GM19452 (cell line): Measurements from ENCODE around the gene CCSER1.
A peak's percentile ranks its signal among the peaks of the same experiment; 100 is the strongest.
"Not testable (repeated sequence)": the region's sequence is repeated elsewhere in the genome, so short reads cannot be mapped to it uniquely, and the experiment has no call there.

ENCODE experiments used
- ATAC-seq: cut with Tn5 transposase; IDR thresholded peaks from one replicate; pipeline ENCODE4 v1.9.1; 2021; ENCODE audit not compliant: unreplicated experiment

CCSER1 gene

DNA sequence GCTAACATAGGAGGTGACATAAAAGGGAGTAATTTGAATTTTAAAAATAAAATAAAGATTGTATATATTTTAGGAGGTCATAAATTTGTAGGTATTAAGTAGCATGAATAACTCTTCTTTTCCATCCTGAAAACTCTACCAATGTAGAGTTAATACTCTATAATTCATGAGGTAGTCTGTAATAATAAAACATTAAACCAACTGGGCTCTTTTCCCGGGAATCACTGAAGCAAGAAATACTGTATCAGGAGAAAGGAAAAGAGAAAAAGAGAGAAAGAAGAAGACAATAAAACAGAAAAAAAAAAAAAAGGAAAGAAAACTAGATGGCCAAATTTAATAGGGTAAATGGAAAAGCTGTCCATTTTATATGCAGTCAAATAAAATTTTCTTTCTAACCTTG, 984.4 kb downstream of the CCSER1 start:
- no peak for ATAC-seq

DNA sequence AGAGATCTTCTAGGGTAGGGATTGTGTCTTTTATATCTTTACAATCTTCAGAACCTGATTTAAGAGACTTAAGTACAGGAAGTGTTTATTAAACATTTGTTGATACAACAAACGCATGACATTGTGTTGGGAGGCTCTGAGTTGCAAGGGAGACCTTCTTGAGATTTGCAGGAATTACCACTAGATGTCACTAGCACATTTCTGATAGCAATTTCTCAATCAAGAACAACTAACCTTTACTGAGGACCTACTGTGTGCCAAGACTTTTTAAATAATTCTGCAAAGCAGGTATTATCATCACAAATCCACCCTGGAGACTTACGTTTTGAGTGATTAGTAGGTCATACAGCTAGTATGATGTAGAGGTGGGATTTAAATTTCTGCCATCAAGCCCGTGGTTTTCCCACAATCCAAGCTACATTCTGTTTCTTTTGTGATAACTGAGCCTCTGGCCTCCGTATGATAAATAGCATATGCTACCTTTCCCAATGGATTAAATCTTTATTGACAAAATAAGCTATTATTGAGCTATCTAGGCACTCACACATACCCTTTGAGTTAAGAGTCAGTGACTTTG, 986.0 kb downstream of the CCSER1 start:
- no peak for ATAC-seq

DNA sequence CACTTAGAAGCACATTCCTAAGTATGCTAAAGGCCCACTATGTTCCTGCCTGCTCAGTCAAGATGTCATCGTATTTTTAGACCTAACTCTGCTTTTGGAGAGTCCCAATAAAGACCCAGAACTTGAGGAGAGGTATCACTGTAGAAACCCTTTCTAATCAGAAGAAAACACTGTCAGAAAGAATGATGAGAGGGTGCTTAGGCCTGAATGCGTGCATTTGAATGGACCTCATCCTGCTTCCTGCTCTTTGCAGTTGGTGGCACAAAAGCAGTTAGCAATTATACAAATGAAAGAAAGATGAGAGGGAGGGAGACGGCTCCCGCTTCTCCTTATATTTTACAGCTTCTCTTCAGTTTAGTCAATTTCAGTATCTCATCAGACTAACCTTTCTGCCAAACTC, 987.2 kb downstream of the CCSER1 start:
- ATAC-seq = no peak

DNA sequence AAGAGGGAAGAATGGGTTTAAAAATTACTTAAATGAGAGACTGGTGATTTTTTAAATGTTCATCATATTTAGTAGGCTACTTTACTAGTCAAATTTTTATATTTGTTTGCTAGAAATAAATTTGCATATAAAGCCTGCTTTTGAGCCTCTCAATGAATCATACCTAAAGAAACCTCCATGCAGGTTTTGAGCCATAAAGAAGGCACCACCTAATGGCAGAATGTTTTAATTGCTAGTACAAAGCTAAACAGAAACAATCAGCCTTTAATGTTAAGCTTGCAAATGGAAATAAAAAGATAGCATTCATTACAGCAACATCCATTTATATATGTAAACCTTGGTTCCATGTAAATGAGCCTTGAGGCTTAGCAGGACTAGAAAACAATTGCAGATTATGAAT, 989.7 kb downstream of the CCSER1 start:
- no peak for ATAC-seq

DNA sequence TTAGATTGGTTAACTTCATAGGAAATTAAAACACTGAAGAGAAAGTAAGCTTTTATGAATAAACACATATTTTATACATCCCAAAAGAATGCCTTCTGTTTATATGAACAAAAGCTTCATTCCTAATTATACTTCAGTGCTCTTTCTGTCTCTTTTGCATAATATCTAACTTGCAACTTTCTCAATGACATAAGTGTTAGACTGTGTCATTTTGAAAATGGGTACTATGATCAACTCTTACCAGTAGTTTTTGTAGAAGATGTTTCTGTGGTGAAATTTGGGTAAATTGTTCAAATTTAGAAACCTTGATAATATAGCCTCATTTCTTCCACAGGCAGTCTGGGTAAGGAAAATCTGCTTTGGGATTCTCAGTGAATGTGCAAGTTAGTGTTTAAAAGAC, 991.4 kb downstream of the CCSER1 start:
- ATAC-seq = peak; percentile 86

DNA sequence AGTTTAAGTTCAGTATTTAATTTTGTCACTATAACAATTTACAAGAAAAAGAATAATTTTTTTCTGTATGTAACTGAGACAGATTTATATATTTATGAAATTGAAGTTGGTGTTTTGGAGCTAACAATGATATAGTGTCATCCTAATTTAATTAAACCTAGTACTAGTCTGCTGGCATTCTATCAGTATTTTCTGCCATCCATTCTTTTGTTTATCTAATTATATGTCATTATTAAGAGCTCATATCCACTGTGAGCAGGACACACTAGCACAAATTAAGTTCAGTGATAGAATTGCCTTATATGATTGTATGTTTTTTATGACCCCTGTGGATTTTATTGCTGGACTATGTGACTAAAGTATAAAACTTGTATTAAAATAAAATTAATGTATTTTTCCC, 996.5 kb downstream of the CCSER1 start:
- ATAC-seq = no peak

DNA sequence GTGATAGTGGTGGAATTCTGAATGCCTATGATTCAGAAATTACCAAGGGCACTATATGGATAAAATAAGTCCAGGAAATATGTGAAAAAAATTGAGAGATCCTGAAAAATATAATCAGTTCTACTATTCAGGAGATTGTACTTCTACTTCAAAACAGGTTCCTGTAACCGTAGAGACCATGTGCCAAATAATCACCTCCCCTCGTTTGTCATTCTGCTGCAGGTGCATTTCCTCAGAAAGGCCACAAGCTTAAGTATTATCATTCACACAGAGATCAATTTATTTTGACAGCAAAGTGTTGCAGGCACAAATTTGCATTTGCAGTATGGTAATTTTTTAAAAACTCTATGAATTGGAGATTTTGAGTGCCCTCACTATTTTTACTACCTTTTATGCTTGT, 1000.0 kb downstream of the CCSER1 start:
- ATAC-seq = no peak

DNA sequence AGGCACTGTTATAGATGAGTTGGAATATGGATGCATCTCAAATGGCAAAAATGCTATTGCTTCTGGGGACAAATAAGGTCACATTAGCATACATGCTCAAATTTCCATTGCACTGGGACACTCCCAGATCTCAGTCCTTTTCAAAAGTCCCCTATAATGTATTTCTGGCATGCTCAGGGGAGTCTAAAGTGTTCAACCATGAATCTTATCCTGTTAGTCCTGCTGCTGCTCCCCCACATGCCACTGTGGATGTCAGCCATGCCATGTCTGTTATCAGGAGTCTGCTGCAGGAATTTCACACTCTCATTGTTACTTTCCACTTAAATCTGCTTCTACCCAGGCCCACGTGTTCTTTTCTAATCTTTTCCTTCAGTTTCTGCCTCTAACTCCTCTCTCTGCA, 1000.6 kb downstream of the CCSER1 start:
- no peak for ATAC-seq

DNA sequence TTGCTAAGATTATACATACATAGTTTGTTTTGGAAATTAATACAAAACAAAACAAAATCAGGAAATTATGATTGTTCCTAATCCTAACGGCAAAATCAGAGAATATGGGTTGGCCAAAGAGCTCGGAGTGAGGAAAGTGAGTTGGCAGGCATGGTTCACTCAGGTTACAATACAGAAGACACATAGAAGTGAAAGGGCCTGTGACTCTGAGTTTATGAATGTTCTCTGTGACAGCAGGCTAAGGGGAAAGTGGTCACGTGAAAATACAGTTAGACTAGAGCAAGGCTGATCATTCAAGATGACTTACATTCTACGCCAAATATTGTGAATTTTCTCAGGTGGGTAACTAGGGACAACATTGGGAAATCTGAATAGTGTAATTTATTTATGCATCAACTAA, 1001.3 kb downstream of the CCSER1 start:
- ATAC-seq = no peak

DNA sequence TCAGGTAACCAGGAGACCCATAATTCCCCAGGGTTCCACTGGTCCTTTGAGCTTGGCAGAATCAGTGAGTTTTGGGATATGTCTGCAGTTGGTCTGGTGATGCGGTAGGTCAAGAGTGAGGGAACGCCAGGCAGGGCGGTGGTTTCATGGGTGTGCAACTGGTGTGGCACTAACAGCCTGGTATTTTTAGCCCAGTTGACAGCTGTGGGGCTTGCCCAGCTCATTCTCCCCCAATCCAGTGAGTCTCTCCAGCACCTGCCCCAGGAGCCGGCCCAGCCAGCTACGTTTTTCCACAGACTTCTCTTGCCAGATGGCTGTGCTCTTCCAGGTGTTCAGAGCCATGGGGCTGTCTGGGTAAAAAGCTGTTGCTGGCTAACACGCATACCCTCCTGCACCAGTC, 1019.9 kb downstream of the CCSER1 start:
- no peak for ATAC-seq

DNA sequence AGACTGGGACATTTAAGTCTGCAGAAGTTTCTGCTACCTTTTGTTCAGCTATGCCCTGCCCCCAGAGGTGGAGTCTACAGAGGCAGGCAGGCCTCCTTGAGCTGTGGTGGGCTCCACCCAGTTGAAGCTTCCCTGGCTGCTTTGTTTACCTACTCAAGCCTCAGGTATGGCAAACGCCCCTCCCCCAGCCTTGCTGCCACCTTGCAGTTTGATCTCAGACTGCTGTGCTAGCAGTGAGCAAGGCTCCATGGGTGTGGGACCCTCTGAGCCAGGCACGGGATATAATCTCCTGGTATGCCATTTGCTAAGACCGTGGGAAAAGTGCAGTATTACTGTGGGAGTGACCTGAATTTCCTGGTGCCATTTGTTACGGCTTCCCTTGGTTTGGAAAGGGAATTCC, 1026.8 kb downstream of the CCSER1 start:
- ATAC-seq = not testable (repeated sequence)

DNA sequence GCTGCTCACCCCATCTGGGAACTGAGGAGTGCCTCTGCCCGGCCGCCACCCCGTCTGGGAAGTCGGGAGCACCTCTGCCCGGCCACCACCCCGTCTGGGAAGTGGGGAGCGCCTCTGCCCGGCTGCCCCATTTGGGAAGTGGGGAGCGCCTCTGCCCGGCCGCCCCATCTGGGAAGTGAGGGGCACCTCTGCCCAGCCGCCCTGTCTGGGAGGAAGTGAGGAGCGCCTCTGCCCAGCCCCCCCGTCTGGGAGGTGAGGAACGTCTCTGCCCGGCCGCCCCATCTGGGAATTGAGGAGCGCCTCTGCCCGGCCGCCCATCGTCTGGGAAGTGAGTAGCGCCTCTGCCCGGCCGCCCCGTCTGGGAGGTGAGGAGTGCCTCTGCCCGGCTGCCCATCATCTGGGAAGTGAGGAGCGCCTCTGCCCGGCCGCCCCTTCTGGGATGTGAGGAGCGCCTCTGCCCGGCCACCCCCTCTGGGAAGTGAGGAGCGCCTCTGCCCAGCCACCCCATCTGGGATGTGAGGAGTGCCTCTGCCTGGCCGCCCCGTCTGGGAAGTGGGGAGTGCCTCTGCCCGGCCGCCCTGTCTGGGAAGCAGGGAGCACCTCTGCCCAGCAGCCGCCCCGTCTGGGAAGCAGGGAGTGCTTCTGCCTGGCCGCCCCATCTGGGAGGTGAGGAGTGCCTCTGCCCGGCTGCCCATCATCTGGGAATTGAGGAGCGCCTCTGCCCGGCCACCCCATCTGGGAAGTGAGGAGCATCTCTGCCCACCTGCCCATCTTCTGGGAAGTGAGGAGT, 1040.9 kb downstream of the CCSER1 start:
- not testable (repeated sequence) for ATAC-seq

DNA sequence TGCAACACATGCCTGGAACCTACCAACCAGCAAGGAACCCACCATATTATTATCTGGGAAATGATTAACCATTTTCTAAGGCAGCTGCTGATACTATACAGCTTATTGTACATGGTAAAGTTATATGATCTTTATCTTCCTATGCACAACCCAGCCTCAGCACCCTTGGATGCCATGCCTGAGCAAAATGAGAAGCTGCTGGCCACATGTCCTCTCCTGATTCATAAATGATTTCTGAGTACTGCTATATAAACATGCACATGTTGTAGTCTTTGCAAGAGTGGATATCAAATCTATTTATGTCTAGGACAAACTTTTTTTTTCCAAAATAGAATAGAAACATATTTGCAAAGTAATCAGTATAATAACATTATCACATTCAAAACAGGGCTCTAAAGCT, 1043.6 kb downstream of the CCSER1 start:
- ATAC-seq = no peak

DNA sequence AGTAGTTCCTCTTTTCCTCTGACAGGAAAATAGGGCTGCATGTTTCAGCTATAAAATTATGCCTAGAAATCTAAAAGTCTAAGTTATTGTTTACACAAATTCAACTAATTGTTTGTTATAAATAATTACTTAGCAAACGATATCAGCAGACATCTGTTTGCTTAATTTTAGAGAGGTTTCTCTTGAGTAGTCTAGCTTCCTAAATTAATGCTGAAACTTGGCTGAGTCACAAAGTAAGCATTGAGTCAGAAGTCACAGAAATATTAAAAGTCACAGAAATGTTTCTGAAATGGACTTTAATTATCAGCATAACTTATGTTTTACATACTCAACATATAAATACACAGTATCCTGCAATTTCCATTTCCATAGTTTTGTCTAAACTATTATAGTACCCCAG, 1044.0 kb downstream of the CCSER1 start:
- ATAC-seq = no peak

DNA sequence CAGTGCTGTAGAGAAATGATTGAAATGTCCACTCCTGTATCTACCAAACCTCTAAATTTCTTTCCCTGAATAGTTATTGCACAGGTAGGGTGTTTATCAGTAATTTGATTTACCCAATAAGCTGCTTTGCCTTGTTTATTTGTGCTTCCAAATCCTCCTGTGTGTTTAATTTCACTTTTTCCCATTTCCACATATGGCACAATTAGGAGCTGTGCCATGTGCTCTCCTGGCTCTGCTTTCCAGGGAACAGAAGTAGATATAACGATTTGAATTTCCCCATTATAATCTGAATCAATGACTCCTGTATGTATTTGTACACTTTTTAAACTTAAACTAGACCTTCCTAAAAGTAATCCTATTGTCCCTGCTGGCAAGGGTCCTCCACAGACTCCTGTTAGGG, 1057.9 kb downstream of the CCSER1 start:
- not testable (repeated sequence) for ATAC-seq

DNA sequence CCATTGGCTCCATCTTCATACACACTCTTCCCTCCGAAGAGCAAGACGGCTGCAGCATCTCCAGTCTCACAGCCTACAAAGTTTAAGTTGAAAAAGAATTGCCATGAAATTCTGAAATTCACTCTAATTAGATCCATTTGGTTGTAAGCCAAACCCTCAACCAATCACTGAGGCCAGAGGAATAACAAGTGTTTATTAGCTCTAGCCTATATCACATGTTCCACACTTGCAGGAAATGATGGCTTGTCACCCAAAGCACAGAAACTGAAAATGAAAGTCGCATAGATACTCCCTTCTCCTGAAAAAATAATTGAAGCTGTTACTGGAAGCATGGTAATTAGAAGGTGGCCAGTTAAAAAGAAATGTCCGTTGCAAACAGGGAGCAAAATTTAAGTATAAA, 1071.8 kb downstream of the CCSER1 start:
- ATAC-seq = no peak

DNA sequence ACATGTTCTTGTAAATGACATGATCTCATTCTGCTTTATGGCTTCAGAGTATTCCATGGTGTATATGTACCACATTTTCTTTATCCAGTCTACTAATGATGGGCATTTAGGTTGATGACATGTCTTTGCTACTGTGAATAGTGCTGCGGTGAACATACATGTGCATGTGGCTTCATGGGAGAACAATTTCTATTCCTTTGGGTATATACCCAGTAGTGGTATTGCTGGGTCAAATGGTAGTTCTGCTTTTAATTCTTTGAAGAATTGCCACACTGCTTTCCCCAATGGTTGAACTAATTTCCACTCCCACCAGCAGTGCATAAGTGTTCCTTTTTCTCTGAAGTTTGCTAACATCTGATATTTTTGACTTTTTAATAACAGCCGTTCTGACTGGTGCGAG, 1080.3 kb downstream of the CCSER1 start:
- ATAC-seq = no peak

DNA sequence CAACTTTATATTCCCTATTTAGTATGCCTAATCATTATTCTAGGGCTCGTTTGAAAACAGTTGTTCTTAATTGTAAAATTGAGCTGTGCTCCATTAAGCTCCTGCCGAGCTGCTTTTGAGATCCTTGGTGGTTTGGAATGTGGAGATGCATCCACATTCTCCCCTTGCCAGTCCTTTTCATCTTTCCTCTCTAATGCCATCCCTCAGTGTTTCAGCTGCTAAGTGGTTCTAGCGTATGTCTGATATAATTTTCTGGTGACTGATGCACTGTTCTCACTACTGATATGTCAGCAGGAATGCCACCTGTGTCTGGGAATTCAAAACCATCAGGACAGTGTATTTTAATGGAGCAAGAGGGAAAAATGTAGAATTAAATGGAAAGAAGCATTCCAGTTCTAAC, 1085.0 kb downstream of the CCSER1 start:
- ATAC-seq = no peak

DNA sequence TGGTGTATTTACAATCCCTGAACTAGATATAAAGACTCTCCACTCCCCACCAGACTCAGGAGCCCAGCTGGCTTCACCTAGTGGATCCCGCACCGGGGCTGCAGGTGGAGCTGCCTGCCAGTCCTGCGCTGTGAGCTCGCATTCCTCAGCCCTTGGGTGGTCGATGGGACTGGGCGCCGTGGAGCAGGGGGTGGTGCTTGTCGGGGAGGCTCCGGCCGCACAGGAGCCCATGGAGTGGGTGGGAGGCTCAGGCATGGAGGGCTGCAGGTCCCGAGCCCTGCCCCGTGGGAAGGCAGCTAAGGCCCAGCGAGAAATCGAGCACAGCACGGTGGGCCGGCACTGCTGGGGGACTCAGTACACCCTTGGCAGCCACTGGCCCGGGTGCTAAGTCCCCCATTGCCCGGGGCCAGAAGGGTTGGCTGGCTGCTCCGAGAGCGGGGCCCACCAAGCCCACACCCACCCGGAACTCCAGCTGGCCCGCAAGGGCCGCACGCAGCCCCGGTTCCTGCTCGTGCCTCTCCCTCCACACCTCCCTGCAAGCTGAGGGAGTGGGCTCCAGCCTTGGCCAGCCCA, 1090.7 kb downstream of the CCSER1 start:
- ATAC-seq = not testable (repeated sequence)

DNA sequence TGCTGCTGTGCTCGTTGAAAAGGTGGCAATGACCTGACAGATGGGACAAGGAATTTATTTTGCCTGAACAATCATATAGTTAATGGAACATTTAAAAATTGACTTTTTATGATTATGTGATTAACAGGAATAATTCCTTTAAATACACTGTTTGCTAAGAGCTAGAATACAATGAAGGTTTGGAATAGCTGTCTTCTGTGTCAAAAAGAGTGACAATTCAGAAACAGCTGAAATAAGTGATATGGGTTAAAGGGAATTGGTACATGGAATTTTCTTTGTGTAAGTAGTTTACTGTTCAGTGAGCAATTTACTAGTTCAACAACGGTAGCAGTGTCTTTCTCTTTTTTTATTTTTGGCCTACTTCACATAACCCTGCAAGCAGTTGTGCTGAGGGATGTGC, 1093.1 kb downstream of the CCSER1 start:
- no peak for ATAC-seq

DNA sequence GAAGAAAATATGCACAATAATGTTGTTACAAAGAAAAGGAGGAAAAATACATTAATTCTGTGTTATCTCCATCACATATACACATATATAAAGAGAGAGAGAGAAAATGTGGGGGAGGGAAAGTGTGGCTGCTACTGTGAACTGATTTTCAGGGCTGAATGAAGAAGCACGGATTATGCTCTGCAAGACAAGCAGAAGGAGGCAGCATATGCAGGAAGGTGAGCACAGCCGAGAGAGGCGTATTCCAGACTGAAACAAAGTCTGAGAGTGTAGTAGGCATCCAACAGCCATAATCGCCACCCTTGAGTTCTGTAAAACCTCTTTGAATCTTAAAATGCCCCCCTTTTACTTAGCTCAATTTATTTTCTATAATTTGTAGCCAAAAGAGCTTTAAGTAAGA, 1094.8 kb downstream of the CCSER1 start:
- ATAC-seq = no peak

DNA sequence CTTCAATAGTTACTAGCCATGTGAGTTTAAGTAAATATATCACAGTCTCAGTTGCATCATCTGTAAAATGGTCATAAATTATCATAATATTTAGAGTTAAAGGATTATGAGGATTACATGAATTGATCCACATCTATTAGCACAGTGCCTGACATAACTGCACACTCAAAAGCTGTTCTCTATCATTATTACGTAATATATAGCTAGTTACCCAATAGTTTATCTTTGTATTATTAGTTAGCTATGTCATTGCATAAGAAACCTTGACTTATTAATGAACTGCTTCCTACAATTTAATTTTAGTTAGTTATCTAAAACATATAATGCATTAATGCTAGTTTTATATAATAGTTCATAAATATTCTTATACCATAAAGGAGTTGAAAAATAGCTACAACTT, 1099.7 kb downstream of the CCSER1 start:
- ATAC-seq = no peak

DNA sequence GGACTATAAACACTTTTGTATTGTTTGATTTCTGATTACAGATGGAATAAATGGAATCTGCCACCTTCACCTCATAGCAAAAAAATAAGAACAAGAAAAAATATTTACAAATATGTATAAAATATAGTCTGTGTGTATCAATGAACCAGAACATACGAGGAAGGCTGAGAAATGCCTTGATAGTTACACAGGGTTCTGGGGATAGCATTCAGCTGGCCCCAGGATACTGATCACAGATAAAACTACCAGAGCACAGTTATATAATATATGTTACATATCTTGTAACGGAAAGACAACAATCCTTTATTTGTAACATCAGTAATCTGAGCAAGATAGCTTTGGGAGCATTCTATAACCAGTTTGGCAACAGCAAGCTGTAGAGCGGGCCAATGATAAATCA, 1101.5 kb downstream of the CCSER1 start:
- no peak for ATAC-seq
